GM12878 (cell line): Measurements from ENCODE around the gene FAM3B. TPM values are rescaled to one million over a fixed set of nuclear protein-coding genes. Genes with fewer than 3 reads are reported as not detected.
A peak's percentile ranks its signal among the peaks of the same experiment; 100 is the strongest.

Experiments
- ATAC-seq: fragments of 200-7000 bp; cut with Tn5 transposase; 3 replicates; pipeline ENCODE4 v1.9.1; 2020; ENCODE audit warnings: mild to moderate bottlenecking, moderate library complexity
- BruUV-seq: library from RNA; stranded (reverse); fragments of 400-500 nt; replicated peaks from 2 replicates; lab custom pipeline; 2021; lab: Mats Ljungman, UMichigan
- CTCF ChIA-PET: fragments of 300-600 bp; sonication (Branson Sonifier 250); formaldehyde crosslinking; extraction: SDS; loops from one replicate; lab custom pipeline; 2021; ENCODE audit warnings: inconsistent platforms; lab: Yijun Ruan, JAX
- POLR2A ChIA-PET: fragments of 350-600 bp; formaldehyde crosslinking; extraction: SDS; loops from one replicate; lab custom pipeline; 2021; ENCODE audit warnings: inconsistent platforms; lab: Charles Lee
- RAD21 ChIA-PET: fragments of 300-600 bp; sonication (Branson Sonifier 250); formaldehyde crosslinking; loops from one replicate; lab custom pipeline; 2023; ENCODE audit warnings: antibody characterized with exemption; ENCODE audit not compliant: unreplicated experiment; lab: Charles Lee
- SMC1A ChIA-PET: fragments of 300-600 bp; sonication (Branson Sonifier 250); formaldehyde crosslinking; loops from one replicate; lab custom pipeline; 2023; ENCODE audit not compliant: unreplicated experiment, uncharacterized antibody; lab: Charles Lee
- DNase-seq: peaks from one replicate; pipeline ENCODE4 v3.0.0-alpha.2; 2011; ENCODE audit warnings: low read depth, low spot score
- FAIRE-seq: peaks from 3 replicates; lab custom pipeline; 2011; peaks lifted over from hg19 to GRCh38; lab: Jason Lieb, UNC
- H2AFZ ChIP-seq: 2 replicates; pipeline ENCODE4 v1.6.0; 2011; ENCODE audit warnings: low read depth, low read length, control low read depth; ENCODE audit not compliant: control insufficient read depth
- H3K27ac ChIP-seq: 2 replicates; pipeline ENCODE4 v1.5.1; 2011; ENCODE audit warnings: control low read depth; ENCODE audit not compliant: control insufficient read depth, insufficient read depth
- H3K27me3 ChIP-seq, 2 experiments: replicated peaks in 1 of 2; 2 replicates each; pipeline versions ENCODE4 v1.6.0 to v1.6.1; 2011; ENCODE audit warnings: low read length in 1 of 2; ENCODE audit not compliant: control insufficient read depth in 2 of 2, insufficient read depth in 2 of 2
- H3K36me3 ChIP-seq, 2 experiments: 2 replicates each; pipeline ENCODE4 v1.5.1; 2011; ENCODE audit warnings: low read length in 1 of 2; ENCODE audit not compliant: control insufficient read depth in 2 of 2, insufficient read depth in 2 of 2
- H3K4me1 ChIP-seq: 2 replicates; pipeline ENCODE4 v1.6.1; 2011; ENCODE audit warnings: mild to moderate bottlenecking, low read length, moderate library complexity, mixed read lengths; ENCODE audit not compliant: control insufficient read depth, insufficient read depth
- H3K4me2 ChIP-seq: 2 replicates; pipeline ENCODE4 v1.6.0; 2011; ENCODE audit warnings: control low read depth; ENCODE audit not compliant: control insufficient read depth, insufficient read depth
- H3K4me3 ChIP-seq: fragments of 200-600 bp; sonication (generic); 2 replicates; pipeline ENCODE4 v1.5.1; 2016
- H3K79me2 ChIP-seq: 2 replicates; pipeline ENCODE4 v1.6.0; 2011; ENCODE audit warnings: low read length; ENCODE audit not compliant: control insufficient read depth, insufficient read depth
- H3K9ac ChIP-seq: 2 replicates; pipeline ENCODE4 v1.8.0; 2011; ENCODE audit warnings: low read length, control low read depth, mixed read lengths; ENCODE audit not compliant: control insufficient read depth, insufficient read depth
- H3K9me3 ChIP-seq: replicated peaks from 3 replicates; pipeline ENCODE4 v1.5.1; 2011; ENCODE audit warnings: mild to moderate bottlenecking, low read length; ENCODE audit not compliant: control insufficient read depth, insufficient read depth
- H4K20me1 ChIP-seq: 2 replicates; pipeline ENCODE4 v1.6.0; 2011; ENCODE audit not compliant: control insufficient read depth, insufficient read depth
- BACH1 ChIP-seq: fragments of 450-650 bp; IDR thresholded peaks from 2 replicates; pipeline ENCODE4 v1.6.1; 2017; ENCODE audit warnings: mild to moderate bottlenecking, borderline replicate concordance
- CTCF ChIP-seq, 3 experiments: IDR thresholded peaks in 2 of 3; conservative IDR thresholded peaks in 1 of 3; 2 replicates each; pipeline ENCODE4 v1.5.1; 2011; ENCODE audit warnings: low read depth in 3 of 3, low read length in 3 of 3, mild to moderate bottlenecking in 3 of 3, control low read depth in 2 of 3, moderate library complexity in 2 of 3, inconsistent platforms in 1 of 3, mixed read lengths in 1 of 3; ENCODE audit not compliant: control insufficient read depth in 2 of 3, insufficient read depth in 1 of 3; ENCODE audit errors: extremely low read depth in 1 of 3
- JUNB ChIP-seq: IDR thresholded peaks from 2 replicates; pipeline ENCODE4 v1.6.1; 2016; ENCODE audit warnings: antibody characterized with exemption, mild to moderate bottlenecking
- MYB ChIP-seq: fragments of 150-350 bp; IDR thresholded peaks from 2 replicates; pipeline ENCODE4 v1.6.1; 2014; ENCODE audit warnings: mild to moderate bottlenecking, low read depth, low read length, borderline replicate concordance
- NBN ChIP-seq: fragments of 450-650 bp; IDR thresholded peaks from 2 replicates; pipeline ENCODE4 v1.6.1; 2016
- NFIC ChIP-seq: IDR thresholded peaks from 2 replicates; pipeline ENCODE4 v1.6.1; 2012; ENCODE audit warnings: low read depth, mild to moderate bottlenecking, inconsistent platforms, low read length, moderate library complexity
- NFYA ChIP-seq: IDR thresholded peaks from 2 replicates; pipeline ENCODE4 v1.6.1; 2011; ENCODE audit warnings: low read depth, mild to moderate bottlenecking, low read length, improper control_type of control experiment, borderline replicate concordance
- NKRF ChIP-seq: fragments of 450-650 bp; conservative IDR thresholded peaks from 2 replicates; pipeline ENCODE4 v1.6.1; 2017; ENCODE audit warnings: mild to moderate bottlenecking, moderate library complexity
- RELB ChIP-seq: fragments of 450-650 bp; IDR thresholded peaks from 2 replicates; pipeline ENCODE4 v1.6.1; 2017; ENCODE audit warnings: low read depth, mild to moderate bottlenecking, moderate library complexity
- ZBTB4 ChIP-seq: fragments of 450-650 bp; formaldehyde crosslinking; IDR thresholded peaks from 2 replicates; pipeline ENCODE4 v1.4.0; 2022; ENCODE audit warnings: mild to moderate bottlenecking, moderate library complexity
- WGBS: methylation state at CpG from one replicate; pipeline ENCODE4 v1.1.6; 2016; ENCODE audit warnings: low lambda C conversion rate; ENCODE audit not compliant: insufficient replicate concordance, insufficient coverage; ENCODE audit errors: missing lambda C conversion rate; 5-methylcytosine and 5-hydroxymethylcytosine counted together
- in situ Hi-C: fragments of 300-500 bp; cut with MboI; formaldehyde crosslinking; loops from 9 replicates; pipeline ENCODE4 v1.14.3; 2018; ENCODE audit warnings: mixed read lengths
- intact Hi-C: fragments of 100-400 bp; cut with micrococcal nuclease; formaldehyde crosslinking; loops from one replicate; pipeline ENCODE4 v1.14.2; 2022; ENCODE audit not compliant: unreplicated experiment
- polyA plus RNA-seq, 11 experiments: library from polyadenylated mRNA; depleted of rRNA in 4 of 11; unstranded in 6 of 11; stranded (reverse) in 5 of 11; fragments of >200 nt; fragmentation: Nextera tagmentation in 4 of 11; fragmentation: Illumina TruSeq in 1 of 11; extraction: Ambion mirVana in 4 of 11; extraction: Trizol in 1 of 11; gene quantifications; 1 replicate in 1 of 11; 2 replicates in 10 of 11; pipeline versions ENCODE4 v1.2.1 to v1.2.3, GENCODE V29; 2011 to 2016; ENCODE audit warnings: inconsistent platforms in 2 of 11, missing spikeins in 2 of 11, low read depth in 1 of 11
- total RNA-seq, 4 experiments: library from RNA; depleted of rRNA in 3 of 4; stranded (reverse); fragments of >200 nt in 3 of 4; fragmentation: Illumina TruSeq in 1 of 4; extraction: Trizol in 1 of 4; gene quantifications; 2 replicates each; pipeline versions ENCODE4 v1.2.1 to v1.2.3, GENCODE V29; 2013 to 2021

FAM3B gene
- total and polyA plus RNA-seq, 10 of the 15 experiments (the other 5 are each of a cell fraction or from before 2014, with no cell fraction given), result 0.12 TPM; not detected in 9

- CTCF ChIA-PET, result interaction anchor here (0.7 to 7.4 kb wide), 5 partner anchors 44 to 1255 kb away, joined by 3 to 99 read pairs (median 6); no protein-coding TSS in a partner anchor
- no peak overlapping the region for H2AFZ ChIP-seq
- POLR2A ChIA-PET, result interaction anchor here (0.7 to 4.6 kb wide), 5 partner anchors 17 to 303 kb away, joined by 4 to 80 read pairs (median 13); partner anchors contain the start of gene MX1
- H3K79me2 ChIP-seq, result peaks cover 81% of the 10 kb centered on the region
- peak; percentile 36 for DNase-seq
- H3K4me3 ChIP-seq, result peak overlapping the region; percentile 78
- H3K9me3 ChIP-seq, result no peaks in the 10 kb centered on the region
- RAD21 ChIA-PET, result interaction anchor here (0.6 to 7.7 kb wide), 11 partner anchors 16 to 401 kb away, joined by 3 to 97 read pairs (median 4); partner anchors contain the start of gene MX1
- peaks cover 50% of the 10 kb centered on the region for H3K4me1 ChIP-seq
- under 1% methylated on average over 9 of the region's 9 CpGs for WGBS
- no peaks in the 10 kb centered on the region for H3K36me3 ChIP-seq
- in situ Hi-C loops (no loop called here), intact Hi-C loops (loop anchor here (10.0 kb wide), 3 partner anchors 497 to 857 kb away; no protein-coding TSS in a partner anchor)
- FAIRE-seq, result peak; percentile 35
- SMC1A ChIA-PET, result interaction anchor here (1.1 to 8.3 kb wide), 8 partner anchors 11 to 114 kb away, joined by 3 to 67 read pairs (median 28); partner anchors contain the start of gene MX1
- no peaks in the 10 kb centered on the region for H3K27me3 ChIP-seq
- H3K4me2 ChIP-seq, result peak overlapping the region; percentile 99
- peak; percentile 2 for ATAC-seq
- peak overlapping the region; percentile 98 for H3K27ac ChIP-seq
- H4K20me1 ChIP-seq, result no peaks in the 10 kb centered on the region
- H3K9ac ChIP-seq, result peak overlapping the region; percentile 87
- BruUV-seq, result TSS peak; percentile 82
- TF ChIP-seq NKRF, result no peak
- TF ChIP-seq ZBTB4, result no peak; the same call in 1 of the 2 replicates
- no peak for TF ChIP-seq BACH1
- TF ChIP-seq JUNB, result no peak
- TF ChIP-seq NFIC, result no peak
- no peak for TF ChIP-seq NBN
- TF ChIP-seq CTCF (IDR thresholded peaks at IDR 0.05 in 2 of 3, conservative IDR thresholded peaks at IDR 0.05 in 1 of 3; ENCODE audit: control insufficient read depth in 2 of 3, extremely low read depth in 1 of 3, insufficient read depth in 1 of 3, low read depth in 3 of 3, low read length in 3 of 3), result no peak
- TF ChIP-seq MYB, result no peak
- peak; percentile 81 for TF ChIP-seq RELB
- no peak for TF ChIP-seq NFYA
These were observed 50.8 kb downstream of the FAM3B start for GRCh38 chr21:41367301-41367944.
